ENCODE data around the gene GPX3. TPM values are rescaled to one million over a fixed set of nuclear protein-coding genes. Genes with fewer than 3 reads are reported as not detected.

GPX3 gene
- total and polyA plus RNA-seq, 9 of the 15 experiments (the other 6 are each of a cell fraction or from before 2014, with no cell fraction given) = 0.25 to 0.86 TPM; not detected in 7

DNA sequence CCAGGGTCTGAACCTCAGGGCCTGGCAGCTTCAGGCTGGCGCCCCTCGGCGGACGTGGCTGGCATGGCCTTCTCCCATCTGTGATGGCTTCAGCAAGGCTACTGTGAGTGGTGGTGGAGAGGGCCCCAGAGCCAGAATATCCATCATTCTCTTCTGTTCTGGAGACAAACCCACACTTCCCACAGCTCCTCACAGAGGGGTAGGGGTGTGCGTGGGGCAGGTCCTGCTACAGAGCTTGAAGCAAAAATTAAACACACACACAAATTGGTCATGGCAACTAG lies 9.6 kb downstream of the GPX3 start:
- BruUV-seq (replicated peaks) = TSS peak; percentile 77
- no peak for TF ChIP-seq FOXA3 (CRISPR knock-in tag; conservative IDR thresholded peaks at IDR 0.05 in 1 of 2, IDR thresholded peaks at IDR 0.05 in 1 of 2)
- no peak for TF ChIP-seq SMARCC2 (IDR thresholded peaks at IDR 0.05; ENCODE audit: low read depth)
- TF ChIP-seq RCOR1 (IDR thresholded peaks at IDR 0.05; ENCODE audit: borderline replicate concordance in 1 of 2, low read depth in 2 of 2, low read length in 2 of 2) = no peak
- no peak for TF ChIP-seq RBBP5 (IDR thresholded peaks at IDR 0.05; ENCODE audit: borderline replicate concordance, insufficient read depth, low read length, poor library complexity, severe bottlenecking)
- TF ChIP-seq SNRNP70 (optimal IDR thresholded peaks at IDR 0.05; ENCODE audit: low read depth, low read length) = no peak
- TF ChIP-seq OTX1 (CRISPR knock-in tag; IDR thresholded peaks at IDR 0.05) = no peak
- no peak for TF ChIP-seq ATF7 (IDR thresholded peaks at IDR 0.05)
- no peak for TF ChIP-seq HSF4 (CRISPR knock-in tag; IDR thresholded peaks at IDR 0.05; ENCODE audit: borderline replicate concordance)
- no peak for TF ChIP-seq EP400 (IDR thresholded peaks at IDR 0.05)
- no peak for TF ChIP-seq NR2C1 (IDR thresholded peaks at IDR 0.05)
- no peak for TF ChIP-seq NR2C1 (tag; IDR thresholded peaks at IDR 0.05)
- TF ChIP-seq RBM17 (IDR thresholded peaks at IDR 0.05; ENCODE audit: borderline replicate concordance, low read depth, low read length) = no peak
- no peak for TF ChIP-seq ZBTB1 (CRISPR knock-in tag; IDR thresholded peaks at IDR 0.05; ENCODE audit: borderline replicate concordance, low read depth)
- no peak for TF ChIP-seq NFIX (CRISPR knock-in tag; IDR thresholded peaks at IDR 0.05; ENCODE audit: low read depth)
- no peak for TF ChIP-seq ZNF146 (CRISPR knock-in tag; IDR thresholded peaks at IDR 0.05; ENCODE audit: unreplicated experiment)
- no peak for TF ChIP-seq ATF6 (CRISPR knock-in tag; IDR thresholded peaks at IDR 0.05)
- no peak for TF ChIP-seq MCM2 (IDR thresholded peaks at IDR 0.05; ENCODE audit: low read depth)
- no peak for TF ChIP-seq POLR2B (IDR thresholded peaks at IDR 0.05; ENCODE audit: low read depth, partially characterized antibody)
- 96% methylated on average over 5 of the region's 5 CpGs for whole genome bisulfite sequencing (ENCODE audit: insufficient coverage, low coverage, missing lambda C conversion rate)
- POLR2A ChIA-PET = interaction anchor here (1.7 kb wide), 1 partner anchor 10 kb away, joined by 5 read pairs; the partner anchor contains the start of gene GPX3
- no peak overlapping the region for H2AFZ ChIP-seq (ENCODE audit: low read depth, low read length)
- peaks cover 2% of the 10 kb centered on the region for H3K9me1 ChIP-seq (ENCODE audit: control insufficient read depth, insufficient read depth, low read length)
- no peaks in the 10 kb centered on the region for H3K79me2 ChIP-seq (ENCODE audit: control insufficient read depth, insufficient read depth, low read length)
- H3K9ac ChIP-seq (ENCODE audit: insufficient read depth in 1 of 2, low read depth in 2 of 2, low read length in 2 of 2) = peak overlapping the region in 1 of 2 experiments; percentile 43; a peak in 1 of 4 replicates
- no peaks in the 10 kb centered on the region for H3K27me3 ChIP-seq (ENCODE audit: control insufficient read depth in 2 of 2, insufficient read depth in 2 of 2, low read length in 2 of 2)
- intact Hi-C loops (cut with micrococcal nuclease) (no loop called here), in situ Hi-C loops (cut with MboI) (no loop called here)
- peaks cover 0 to 2% of the 10 kb centered on the region in 2 experiments; a peak in 3 of 5 replicates for H3K4me1 ChIP-seq (replicated peaks in 1 of 2; ENCODE audit: control insufficient read depth in 2 of 2, insufficient read depth in 2 of 2, low read length in 2 of 2)
- H3K4me3 ChIP-seq = no peak overlapping the region
- H3K9me3 ChIP-seq (replicated peaks; ENCODE audit: control insufficient read depth, insufficient read depth, low read depth, low read length) = no peaks in the 10 kb centered on the region
- DNase-seq (ENCODE audit: extremely low read depth in 1 of 4, low spot score in 3 of 4) (no peak), FAIRE-seq (no peak), ATAC-seq (no peak)
- CTCF ChIA-PET (ENCODE audit: low intra/inter-chr PET ratio) = no interaction called here
- no peak overlapping the region for H3K27ac ChIP-seq (ENCODE audit: extremely low read depth, low read depth, low read length)
- H3K4me2 ChIP-seq (ENCODE audit: insufficient read depth, low read length) = no peak overlapping the region
- H3K36me3 ChIP-seq (ENCODE audit: control insufficient read depth, insufficient read depth, low read length) = peaks cover 64% of the 10 kb centered on the region; the same call in 2 of the 3 replicates
- H4K20me1 ChIP-seq (replicated peaks; ENCODE audit: control insufficient read depth, insufficient read depth, low read length) = no peaks in the 10 kb centered on the region

Measured in K562 (cell line).